Chondrocyte (in vitro differentiated cells): ENCODE measurements around the gene EPS8. TPM values are rescaled to one million over a fixed set of nuclear protein-coding genes. Genes with fewer than 3 reads are reported as not detected.

Source experiments
- DNase-seq: peaks from one replicate; pipeline ENCODE4 v3.0.0; 2021; ENCODE audit warnings: mixed read lengths, low spot score
- H3K27ac Mint-ChIP-seq: one replicate; pipeline ENCODE4 v1.8.0; 2021; ENCODE audit warnings: mild to moderate bottlenecking, moderate library complexity, mixed read lengths; ENCODE audit not compliant: unreplicated experiment
- H3K27me3 Mint-ChIP-seq: 2 replicates; pipeline ENCODE4 v1.8.0; 2021; ENCODE audit warnings: low read depth, mixed read lengths
- H3K36me3 Mint-ChIP-seq: 2 replicates; pipeline ENCODE4 v1.8.0; 2021; ENCODE audit warnings: low read depth, mixed read lengths
- H3K4me1 Mint-ChIP-seq: 2 replicates; pipeline ENCODE4 v1.8.0; 2021; ENCODE audit warnings: low read depth, mild to moderate bottlenecking, mixed read lengths
- H3K4me3 Mint-ChIP-seq: one replicate; pipeline ENCODE4 v1.8.0; 2021; ENCODE audit warnings: mild to moderate bottlenecking, moderate library complexity, mixed read lengths; ENCODE audit not compliant: unreplicated experiment
- H3K9me3 Mint-ChIP-seq: 2 replicates; pipeline ENCODE4 v1.8.0; 2021; ENCODE audit warnings: low read depth, mixed read lengths
- CTCF ChIP-seq: fragments of 200-600 bp; sonication (generic); IDR thresholded peaks from 2 replicates; pipeline ENCODE4 v1.5.0; 2021; ENCODE audit warnings: antibody characterized with exemption, mild to moderate bottlenecking, moderate library complexity
- total RNA-seq: library from RNA; stranded (reverse); gene quantifications from 3 replicates; pipeline ENCODE4 v1.2.1, GENCODE V29; 2021

The EPS8 gene
- total RNA-seq, 1 donor from 2014 or later, result 114 TPM

GRCh38 chr12:15819644-15820437 is 30.7 kb upstream of the EPS8 start:
- Mint-ChIP-seq H3K4me1 (no peaks in the 10 kb centered on the region), H3K4me3 (no peak overlapping the region), H3K9me3 (peaks cover 4% of the 10 kb centered on the region), H3K36me3 (no peaks in the 10 kb centered on the region), H3K27me3 (no peaks in the 10 kb centered on the region), H3K27ac (no peak overlapping the region)
- DNase-seq, result no peak
- TF ChIP-seq CTCF, result no peak

GRCh38 chr12:15818418-15818817 is 29.2 kb upstream of the EPS8 start:
- Mint-ChIP-seq H3K4me3 (no peak overlapping the region), H3K9me3 (peaks cover 4% of the 10 kb centered on the region)
- TF ChIP-seq CTCF, result no peak

GRCh38 chr12:15815730-15816129 is 26.5 kb upstream of the EPS8 start:
- Mint-ChIP-seq H3K36me3 (no peaks in the 10 kb centered on the region), H3K9me3 (peaks cover 4% of the 10 kb centered on the region), H3K27me3 (no peaks in the 10 kb centered on the region), H3K4me3 (no peak overlapping the region), H3K27ac (no peak overlapping the region), H3K4me1 (peaks cover 14% of the 10 kb centered on the region)
- DNase-seq, result no peak
- no peak for TF ChIP-seq CTCF

More at GRCh38 chr12:15818418-15818817, 29.2 kb upstream of the EPS8 start:
- DNase-seq, result no peak
- Mint-ChIP-seq H3K27me3 (no peaks in the 10 kb centered on the region), H3K4me1 (no peaks in the 10 kb centered on the region), H3K27ac (no peak overlapping the region), H3K36me3 (no peaks in the 10 kb centered on the region)

- Mint-ChIP-seq H3K9me3 (no peaks in the 10 kb centered on the region), H3K36me3 (no peaks in the 10 kb centered on the region), H3K4me3 (no peak overlapping the region), H3K27ac (no peak overlapping the region), H3K27me3 (no peaks in the 10 kb centered on the region), H3K4me1 (peaks cover 14% of the 10 kb centered on the region)
- DNase-seq, result no peak
- no peak for TF ChIP-seq CTCF
These were observed 22.3 kb upstream of the EPS8 start for GRCh38 chr12:15811214-15812127.

- Mint-ChIP-seq H3K4me1 (peaks cover 14% of the 10 kb centered on the region), H3K9me3 (no peaks in the 10 kb centered on the region), H3K27me3 (no peaks in the 10 kb centered on the region), H3K27ac (peak overlapping the region; percentile 45), H3K36me3 (no peaks in the 10 kb centered on the region), H3K4me3 (no peak overlapping the region)
- TF ChIP-seq CTCF, result no peak
- DNase-seq, result no peak
These were observed 19.5 kb upstream of the EPS8 start for GRCh38 chr12:15808652-15809051.
